ENCODE measurements around the gene LRP1B. TPM values are rescaled to one million over a fixed set of nuclear protein-coding genes. Genes with fewer than 3 reads are reported as not detected.

LRP1B gene
- total RNA-seq, 1 experiment from 2014 or later: 0.17 TPM

- H3K27me3 ChIP-seq (ENCODE audit: control insufficient read depth, insufficient read depth, low read length): no peaks in the 10 kb centered on the region
- no peak overlapping the region for H3K4me3 ChIP-seq (ENCODE audit: insufficient read depth, low read depth, low read length)
- no peak for DNase-seq
- no peaks in the 10 kb centered on the region for H3K36me3 ChIP-seq (replicated peaks; ENCODE audit: control insufficient read depth, insufficient read depth, low read length)
Measured at GRCh38 chr2:141029428-141030078, 1101.3 kb downstream of the LRP1B start.

- no peak overlapping the region for H3K4me3 ChIP-seq (ENCODE audit: insufficient read depth, low read depth, low read length)
- H3K27me3 ChIP-seq (ENCODE audit: control insufficient read depth, insufficient read depth, low read length): no peaks in the 10 kb centered on the region
- no peak for DNase-seq
- no peaks in the 10 kb centered on the region for H3K36me3 ChIP-seq (replicated peaks; ENCODE audit: control insufficient read depth, insufficient read depth, low read length)
Measured at GRCh38 chr2:141027221-141027620, 1103.6 kb downstream of the LRP1B start.

DNA sequence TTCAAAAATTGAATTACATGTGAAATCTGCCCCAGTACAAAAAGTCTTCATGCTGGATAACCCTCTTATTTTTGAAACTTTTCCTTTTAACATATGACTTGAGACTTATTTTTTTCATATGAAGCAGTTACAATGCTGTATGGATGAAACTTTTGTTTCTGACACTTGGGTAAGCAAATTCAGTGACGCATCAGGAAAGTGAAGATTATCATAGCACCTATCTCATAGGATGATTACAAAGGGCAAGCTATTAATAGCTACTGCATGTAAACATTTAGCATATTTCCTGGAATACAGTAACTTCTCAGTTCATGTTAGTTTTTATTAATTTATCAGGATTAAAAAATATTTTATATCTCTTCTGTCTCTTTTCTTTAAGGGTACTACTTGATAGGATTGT lies 1109.2 kb downstream of the LRP1B start:
- no peak for DNase-seq
- Histone ChIP-seq H3K27me3 (ENCODE audit: control insufficient read depth, insufficient read depth, low read length) (no peaks in the 10 kb centered on the region), H3K4me3 (ENCODE audit: insufficient read depth, low read depth, low read length) (no peak overlapping the region), H3K36me3 (replicated peaks; ENCODE audit: control insufficient read depth, insufficient read depth, low read length) (no peaks in the 10 kb centered on the region)

DNA sequence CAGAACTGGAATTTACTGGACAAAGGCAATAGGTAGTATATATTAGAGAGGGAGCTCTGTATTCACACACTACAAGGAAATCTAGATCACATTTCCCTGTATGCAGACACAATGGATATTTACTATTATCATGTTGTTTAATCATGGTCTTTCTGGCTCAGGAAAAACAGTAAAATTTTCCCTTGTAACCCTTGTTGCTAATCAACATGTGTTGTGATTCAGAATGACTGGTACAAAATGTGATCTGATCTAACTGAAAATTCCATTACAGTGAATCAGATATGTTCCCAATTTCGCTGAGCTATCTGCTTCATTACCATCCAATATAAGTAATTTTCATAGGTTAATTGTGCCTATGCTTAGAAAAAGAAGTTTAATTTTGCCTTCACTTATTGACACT lies 1109.7 kb downstream of the LRP1B start:
- no peaks in the 10 kb centered on the region for H3K36me3 ChIP-seq (replicated peaks; ENCODE audit: control insufficient read depth, insufficient read depth, low read length)
- no peak overlapping the region for H3K4me3 ChIP-seq (ENCODE audit: insufficient read depth, low read depth, low read length)
- DNase-seq: no peak
- H3K27me3 ChIP-seq (ENCODE audit: control insufficient read depth, insufficient read depth, low read length): no peaks in the 10 kb centered on the region

GRCh38 chr2:141020346-141020745 lies 1110.5 kb downstream of the LRP1B start:
- Histone ChIP-seq H3K4me3 (ENCODE audit: insufficient read depth, low read depth, low read length) (no peak overlapping the region), H3K36me3 (replicated peaks; ENCODE audit: control insufficient read depth, insufficient read depth, low read length) (no peaks in the 10 kb centered on the region), H3K27me3 (ENCODE audit: control insufficient read depth, insufficient read depth, low read length) (no peaks in the 10 kb centered on the region)
- no peak for DNase-seq

- no peak for DNase-seq
- Histone ChIP-seq H3K27me3 (ENCODE audit: control insufficient read depth, insufficient read depth, low read length) (no peaks in the 10 kb centered on the region), H3K4me3 (ENCODE audit: insufficient read depth, low read depth, low read length) (no peak overlapping the region), H3K36me3 (replicated peaks; ENCODE audit: control insufficient read depth, insufficient read depth, low read length) (no peaks in the 10 kb centered on the region)
Measured at GRCh38 chr2:141015341-141016047, 1115.3 kb downstream of the LRP1B start.

DNA sequence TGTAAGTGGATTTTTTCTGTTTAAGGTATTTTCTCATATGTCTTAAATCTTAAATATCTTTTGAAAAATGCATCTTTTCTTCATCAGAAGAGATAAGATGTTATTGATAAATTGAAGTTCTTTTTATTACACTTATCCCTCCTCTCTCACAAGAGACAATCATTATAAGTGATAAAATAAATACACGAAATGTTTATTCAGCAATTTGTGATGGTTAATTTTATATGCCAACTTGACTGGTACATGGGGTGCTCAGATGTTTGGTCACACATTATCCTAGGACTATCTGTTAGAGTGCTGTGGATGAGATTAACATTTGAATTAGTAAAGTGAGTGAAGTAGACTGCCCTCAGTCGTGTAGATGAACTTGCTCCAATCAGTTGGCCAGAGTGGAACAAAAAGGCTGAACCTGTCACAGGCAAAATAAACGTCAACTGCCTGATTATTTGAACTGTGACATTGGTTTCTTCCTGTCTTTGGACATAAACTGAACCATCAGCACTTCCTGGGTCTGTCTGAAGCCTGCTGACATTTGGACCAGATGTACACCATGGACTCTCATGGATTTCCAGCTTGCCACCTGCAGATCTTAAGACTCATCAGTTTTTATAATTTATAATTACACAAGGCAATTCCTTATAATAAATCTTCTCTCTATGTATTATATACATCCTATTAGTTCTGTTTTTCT lies 1126.7 kb downstream of the LRP1B start:
- Histone ChIP-seq H3K36me3 (replicated peaks; ENCODE audit: control insufficient read depth, insufficient read depth, low read length) (no peaks in the 10 kb centered on the region), H3K27me3 (ENCODE audit: control insufficient read depth, insufficient read depth, low read length) (no peaks in the 10 kb centered on the region), H3K4me3 (ENCODE audit: insufficient read depth, low read depth, low read length) (no peak overlapping the region)
- no peak for DNase-seq

DNA sequence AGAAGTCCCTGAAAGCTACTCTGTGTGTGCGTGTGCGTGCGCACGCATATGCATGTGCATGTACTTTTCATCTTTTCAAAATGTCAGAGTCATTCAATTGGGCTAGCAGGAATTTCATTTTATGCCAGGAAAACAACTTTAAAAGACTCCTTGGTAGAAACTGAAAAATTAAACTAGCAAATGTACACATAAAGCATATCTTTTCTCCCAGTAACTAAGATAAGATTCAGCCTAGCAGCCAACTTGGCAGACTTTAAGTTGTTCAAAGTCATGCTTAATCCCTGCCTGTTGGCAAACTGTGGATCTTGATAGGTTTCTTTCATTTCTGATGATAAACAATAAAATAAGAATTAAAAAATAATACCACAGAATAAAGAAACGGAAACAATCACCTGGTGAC lies 1129.1 kb downstream of the LRP1B start:
- Histone ChIP-seq H3K36me3 (replicated peaks; ENCODE audit: control insufficient read depth, insufficient read depth, low read length) (no peaks in the 10 kb centered on the region), H3K27me3 (ENCODE audit: control insufficient read depth, insufficient read depth, low read length) (no peaks in the 10 kb centered on the region), H3K4me3 (ENCODE audit: insufficient read depth, low read depth, low read length) (no peak overlapping the region)
- DNase-seq: no peak

DNA sequence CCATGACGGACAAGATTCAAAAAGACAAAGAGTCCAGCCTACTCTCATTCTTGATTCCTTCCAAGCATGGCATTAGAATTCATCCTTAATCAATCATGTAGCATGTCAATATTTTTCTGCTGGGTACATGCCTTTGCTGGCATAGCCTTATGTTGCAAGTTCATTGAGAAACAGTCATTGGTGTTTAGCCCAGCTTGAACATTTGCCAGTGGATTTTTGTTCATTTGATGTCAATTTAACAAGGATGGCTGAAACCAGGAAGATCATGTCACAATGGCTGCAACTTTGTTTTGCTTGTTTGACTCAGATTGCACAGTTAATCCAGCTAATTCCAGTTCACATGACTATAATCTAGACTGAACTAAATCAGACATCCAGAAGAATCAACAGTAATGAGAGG lies 1132.2 kb downstream of the LRP1B start:
- Histone ChIP-seq H3K4me3 (ENCODE audit: insufficient read depth, low read depth, low read length) (no peak overlapping the region), H3K27me3 (ENCODE audit: control insufficient read depth, insufficient read depth, low read length) (no peaks in the 10 kb centered on the region), H3K36me3 (replicated peaks; ENCODE audit: control insufficient read depth, insufficient read depth, low read length) (no peaks in the 10 kb centered on the region)
- no peak for DNase-seq

- DNase-seq: no peak
- H3K36me3 ChIP-seq (replicated peaks; ENCODE audit: control insufficient read depth, insufficient read depth, low read length): no peaks in the 10 kb centered on the region
- H3K4me3 ChIP-seq (ENCODE audit: insufficient read depth, low read depth, low read length): no peak overlapping the region
- H3K27me3 ChIP-seq (ENCODE audit: control insufficient read depth, insufficient read depth, low read length): no peaks in the 10 kb centered on the region
Measured at GRCh38 chr2:140998017-140998416, 1132.8 kb downstream of the LRP1B start.

GRCh38 chr2:140994856-140995255 lies 1136.0 kb downstream of the LRP1B start:
- no peak for DNase-seq
- Histone ChIP-seq H3K36me3 (replicated peaks; ENCODE audit: control insufficient read depth, insufficient read depth, low read length) (no peaks in the 10 kb centered on the region), H3K27me3 (ENCODE audit: control insufficient read depth, insufficient read depth, low read length) (no peaks in the 10 kb centered on the region), H3K4me3 (ENCODE audit: insufficient read depth, low read depth, low read length) (no peak overlapping the region)

DNA sequence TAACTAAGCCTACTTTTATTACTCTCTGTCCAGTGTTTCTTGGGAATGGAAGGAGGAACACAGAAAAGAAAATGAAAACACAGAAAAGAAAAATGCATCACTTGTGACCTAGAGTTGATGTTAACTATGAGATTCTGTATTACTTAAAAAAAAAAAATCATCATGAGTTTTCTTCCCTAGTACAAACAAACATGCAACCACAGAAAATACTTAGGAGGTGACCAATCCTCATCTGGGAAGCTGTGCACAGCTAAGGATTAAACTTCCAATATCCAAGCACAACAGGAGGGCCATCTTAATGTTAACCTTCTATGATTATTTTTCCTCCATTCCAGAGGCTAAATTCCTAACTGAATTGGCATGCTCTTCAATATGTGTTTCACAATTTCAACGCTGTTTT lies 1140.4 kb downstream of the LRP1B start:
- no peak for DNase-seq

DNA sequence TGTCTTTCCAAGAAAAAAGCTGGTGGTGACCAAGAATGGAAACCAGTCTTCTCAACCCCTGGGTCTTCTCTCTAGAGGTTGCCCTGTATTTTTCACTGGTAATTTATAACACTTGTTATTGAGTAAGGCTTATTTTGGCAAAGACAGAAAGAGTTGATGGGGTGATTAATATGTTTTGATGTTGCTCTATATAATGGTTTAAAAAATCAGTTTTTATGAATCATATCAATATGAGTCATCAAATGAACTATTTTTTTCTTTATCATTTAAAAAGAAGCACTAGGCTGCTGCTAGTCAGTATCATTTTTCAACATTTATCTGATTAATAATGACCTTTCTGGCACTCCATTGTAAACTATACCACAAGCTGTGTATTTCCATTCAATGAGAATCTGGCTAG lies 1142.2 kb downstream of the LRP1B start:
- DNase-seq: no peak
- Histone ChIP-seq H3K27me3 (ENCODE audit: control insufficient read depth, insufficient read depth, low read length) (no peaks in the 10 kb centered on the region), H3K36me3 (replicated peaks; ENCODE audit: control insufficient read depth, insufficient read depth, low read length) (no peaks in the 10 kb centered on the region)

More for the DNA sequence above, 1140.4 kb downstream of the LRP1B start:
- no peaks in the 10 kb centered on the region for H3K36me3 ChIP-seq (replicated peaks; ENCODE audit: control insufficient read depth, insufficient read depth, low read length)
- no peak overlapping the region for H3K4me3 ChIP-seq (ENCODE audit: insufficient read depth, low read depth, low read length)
- H3K27me3 ChIP-seq (ENCODE audit: control insufficient read depth, insufficient read depth, low read length): no peaks in the 10 kb centered on the region

DNA sequence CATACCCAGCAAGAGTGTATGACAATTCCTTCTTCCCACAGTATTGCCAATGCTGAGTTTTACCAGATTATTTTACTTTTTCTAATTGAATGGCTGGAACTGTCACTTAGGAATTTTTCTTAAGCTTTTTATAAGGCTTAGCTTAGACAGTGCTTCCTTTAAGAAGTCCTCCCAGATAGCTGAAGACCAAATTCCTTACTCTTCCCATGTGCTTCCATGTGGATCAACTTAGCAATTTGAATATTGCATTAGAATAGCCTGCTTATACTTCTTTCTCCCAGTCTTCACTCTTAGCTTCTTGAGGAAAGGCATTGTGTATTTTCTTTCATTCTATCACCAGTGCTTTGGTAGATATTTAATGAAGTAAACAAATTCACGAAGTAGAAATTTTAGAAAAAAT lies 1144.4 kb downstream of the LRP1B start:
- no peak for DNase-seq
- H3K27me3 ChIP-seq (ENCODE audit: control insufficient read depth, insufficient read depth, low read length): no peaks in the 10 kb centered on the region
- H3K36me3 ChIP-seq (replicated peaks; ENCODE audit: control insufficient read depth, insufficient read depth, low read length): no peaks in the 10 kb centered on the region
- no peak overlapping the region for H3K4me3 ChIP-seq (ENCODE audit: insufficient read depth, low read depth, low read length)

More for the DNA sequence above, 1142.2 kb downstream of the LRP1B start:
- no peak overlapping the region for H3K4me3 ChIP-seq (ENCODE audit: insufficient read depth, low read depth, low read length)

DNA sequence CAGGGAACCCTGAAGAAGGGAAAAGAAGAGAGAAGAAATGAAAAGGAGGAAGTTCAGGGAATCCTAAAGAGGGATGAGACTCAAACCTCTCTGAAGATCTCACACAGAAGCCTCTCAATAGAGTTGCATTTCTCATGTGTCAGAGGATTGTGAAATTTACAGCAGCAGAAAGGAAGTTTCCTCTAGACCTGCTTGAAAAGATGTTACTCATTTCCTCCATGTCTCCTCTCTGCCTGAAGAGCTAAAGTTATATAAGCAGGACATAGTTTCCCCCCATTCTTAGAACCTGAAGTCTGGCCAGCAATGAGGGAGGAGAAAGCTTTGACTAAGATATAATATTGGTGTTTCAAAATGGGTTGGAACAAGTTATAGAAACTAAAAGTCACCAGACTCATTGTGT lies 1155.6 kb downstream of the LRP1B start:
- Histone ChIP-seq H3K36me3 (replicated peaks; ENCODE audit: control insufficient read depth, insufficient read depth, low read length) (no peaks in the 10 kb centered on the region), H3K4me3 (ENCODE audit: insufficient read depth, low read depth, low read length) (no peak overlapping the region), H3K27me3 (ENCODE audit: control insufficient read depth, insufficient read depth, low read length) (no peaks in the 10 kb centered on the region)
- DNase-seq: no peak

All from H7 (cell line).